HepG2 (cell line): ENCODE data around the gene PIK3R4. TPM values are rescaled to one million over a fixed set of nuclear protein-coding genes. Genes with fewer than 3 reads are reported as not detected.

Experiments used
- ATAC-seq: fragments of 200-7000 bp; cut with Tn5 transposase; 3 replicates; pipeline ENCODE4 v1.9.1; 2020; ENCODE audit warnings: mild to moderate bottlenecking, moderate library complexity
- BruUV-seq: library from RNA; stranded (reverse); fragments of 400-500 nt; replicated peaks from 2 replicates; lab custom pipeline; 2021; lab: Mats Ljungman, UMichigan
- CTCF ChIA-PET: fragments of 300-600 bp; formaldehyde crosslinking; extraction: SDS; loops from one replicate; lab custom pipeline; 2021; ENCODE audit warnings: low total read pairs, inconsistent platforms, low intra/inter-chr PET ratio; lab: Yijun Ruan, JAX
- POLR2A ChIA-PET: fragments of 350-600 bp; sonication (Branson Sonifier 250); formaldehyde crosslinking; loops from one replicate; lab custom pipeline; 2020; ENCODE audit warnings: antibody characterized with exemption, inconsistent platforms; lab: Yijun Ruan, JAX
- DNase-seq: peaks from one replicate; pipeline ENCODE4 v3.0.0-alpha.2; 2015; ENCODE audit warnings: low spot score
- FAIRE-seq: peaks from 3 replicates; lab custom pipeline; 2011; peaks lifted over from hg19 to GRCh38; lab: Jason Lieb, UNC
- H2AFZ ChIP-seq: one replicate; pipeline ENCODE4 v1.6.1; 2011; ENCODE audit warnings: low read length, inconsistent platforms
- H3K27ac ChIP-seq: fragments of 300-600 bp; 3 replicates; pipeline ENCODE4 v1.8.0; 2011; ENCODE audit warnings: mixed run types, mild to moderate bottlenecking, mixed read lengths, low read length, inconsistent platforms; ENCODE audit not compliant: insufficient read depth; ENCODE audit errors: extremely low read length
- H3K27me3 ChIP-seq, 2 experiments: fragments of 200-600 bp in 1 of 2; 2 replicates in 1 of 2; 3 replicates in 1 of 2; pipeline versions ENCODE4 v1.6.0 to v1.8.0; 2011; ENCODE audit warnings: low read length in 2 of 2, mild to moderate bottlenecking in 2 of 2, moderate library complexity in 2 of 2, inconsistent platforms in 1 of 2; ENCODE audit not compliant: insufficient read depth in 2 of 2, control insufficient read depth in 1 of 2
- H3K36me3 ChIP-seq, 2 experiments: fragments of 200-600 bp in 1 of 2; replicated peaks in 1 of 2; 2 replicates in 1 of 2; 3 replicates in 1 of 2; pipeline versions ENCODE4 v1.5.1 to v1.8.0; 2011; ENCODE audit warnings: low read length in 2 of 2, inconsistent platforms in 1 of 2; ENCODE audit not compliant: insufficient read depth in 2 of 2, control insufficient read depth in 1 of 2
- H3K4me1 ChIP-seq: 2 replicates; pipeline ENCODE4 v1.5.1; 2012; ENCODE audit warnings: low read length, inconsistent platforms; ENCODE audit not compliant: insufficient read depth
- H3K4me2 ChIP-seq: 2 replicates; pipeline ENCODE4 v1.6.0; 2011; ENCODE audit warnings: low read depth, low read length, inconsistent platforms
- H3K4me3 ChIP-seq, 3 experiments: fragments of 200-600 bp in 1 of 3; sonication (generic), shearing (Covaris generic) in 1 of 3; replicated peaks in 1 of 3; 2 replicates each; pipeline ENCODE4 v1.5.1; 2011 to 2016; ENCODE audit warnings: low read length in 3 of 3, inconsistent platforms in 2 of 3, low read depth in 2 of 3, mild to moderate bottlenecking in 2 of 3, control low read depth in 1 of 3, mixed read lengths in 1 of 3; ENCODE audit not compliant: insufficient read depth in 1 of 3
- H3K79me2 ChIP-seq: one replicate; pipeline ENCODE4 v1.6.1; 2011; ENCODE audit warnings: low read length, inconsistent platforms; ENCODE audit not compliant: insufficient read depth
- H3K9ac ChIP-seq: 2 replicates; pipeline ENCODE4 v1.6.0; 2011; ENCODE audit warnings: mild to moderate bottlenecking, low read depth, low read length, inconsistent platforms; ENCODE audit not compliant: insufficient read depth
- H3K9me3 ChIP-seq: 2 replicates; pipeline ENCODE4 v1.5.1; 2012; ENCODE audit warnings: mild to moderate bottlenecking, low read length
- H4K20me1 ChIP-seq: 2 replicates; pipeline ENCODE4 v1.6.0; 2011; ENCODE audit warnings: inconsistent platforms, mild to moderate bottlenecking, low read length, moderate library complexity; ENCODE audit not compliant: insufficient read depth
- ASH2L ChIP-seq: fragments of 300-600, 200-600 bp; sonication (generic); IDR thresholded peaks from 2 replicates; pipeline ENCODE4 v1.7.0; 2017; ENCODE audit warnings: low read depth, mild to moderate bottlenecking, moderate library complexity, mixed read lengths, low read length; ENCODE audit not compliant: insufficient read length
- RFX3 ChIP-seq: IDR thresholded peaks from 2 replicates; pipeline ENCODE4 v1.6.1; 2016; ENCODE audit warnings: missing biosample characterization, missing genetic modification reagents
- SALL2 ChIP-seq: sonication (generic); formaldehyde crosslinking; IDR thresholded peaks from 2 replicates; pipeline ENCODE4 v1.8.1; 2023; ENCODE audit warnings: mild to moderate bottlenecking, missing genetic modification reagents, inconsistent platforms
- SMAD1 ChIP-seq: sonication (generic); formaldehyde crosslinking; IDR thresholded peaks from 2 replicates; pipeline ENCODE4 v1.4.0; 2020; ENCODE audit warnings: missing genetic modification reagents, low read depth, mild to moderate bottlenecking, borderline replicate concordance
- SP4 ChIP-seq: sonication (generic); formaldehyde crosslinking; IDR thresholded peaks from 2 replicates; pipeline ENCODE4 v1.8.1; 2023; ENCODE audit warnings: mild to moderate bottlenecking, missing genetic modification reagents
- ZNF256 ChIP-seq: sonication (generic); formaldehyde crosslinking; conservative IDR thresholded peaks from 2 replicates; pipeline ENCODE4 v1.4.0; 2020; ENCODE audit warnings: missing genetic modification reagents
- ZNF407 ChIP-seq: sonication (generic); formaldehyde crosslinking; IDR thresholded peaks from one replicate; pipeline ENCODE4 v1.5.1; 2020; ENCODE audit warnings: mild to moderate bottlenecking, missing genetic modification reagents; ENCODE audit errors: not compliant biosample characterization
- ZNF44 ChIP-seq: sonication (generic); formaldehyde crosslinking; IDR thresholded peaks from 2 replicates; pipeline ENCODE4 v1.5.1; 2020; ENCODE audit warnings: mild to moderate bottlenecking, missing genetic modification reagents
- ZNF703 ChIP-seq: sonication (generic); formaldehyde crosslinking; IDR thresholded peaks from 2 replicates; pipeline ENCODE4 v1.5.1; 2020; ENCODE audit warnings: missing genetic modification reagents, mild to moderate bottlenecking, moderate library complexity, borderline replicate concordance
- WGBS: methylation state at CpG from one replicate; pipeline ENCODE4 v1.1.6; 2017; ENCODE audit warnings: low lambda C conversion rate; 5-methylcytosine and 5-hydroxymethylcytosine counted together
- in situ Hi-C: cut with HindIII; loops from 2 replicates; pipeline ENCODE4 v1.10.0; 2017; ENCODE audit warnings: low pct_unique_long_range_greater_than_20kb; ENCODE audit not compliant: extremely low pct_ligation_motif_present
- intact Hi-C: fragments of 100-400 bp; cut with micrococcal nuclease; formaldehyde crosslinking; loops from one replicate; pipeline ENCODE4 v1.10.0; 2022; ENCODE audit not compliant: unreplicated experiment
- polyA plus RNA-seq, 8 experiments: library from polyadenylated mRNA; depleted of rRNA in 3 of 8; stranded (reverse) in 7 of 8; unstranded in 1 of 8; fragments of >200 nt; fragmentation: Illumina TruSeq in 4 of 8; extraction: Trizol in 4 of 8; gene quantifications; 2 replicates each; pipeline versions ENCODE4 v1.2.1 to v1.2.3, GENCODE V29; 2011 to 2016; ENCODE audit warnings: low read depth in 4 of 8, missing spikeins in 1 of 8, mixed read lengths in 1 of 8; ENCODE audit not compliant: insufficient read depth in 1 of 8
- total RNA-seq, 5 experiments: library from RNA; depleted of rRNA; stranded (reverse); fragments of >200 nt; fragmentation: Illumina TruSeq; extraction: Trizol; gene quantifications; 2 replicates each; pipeline ENCODE4 v1.2.3, GENCODE V29; 2016; ENCODE audit warnings: low read depth in 1 of 5
- TF ChIP-seq, protein P1 (sequence below): IDR thresholded peaks from 2 replicates; pipeline ENCODE4 v1.6.1; 2016; ENCODE audit warnings: mild to moderate bottlenecking, missing biosample characterization, missing genetic modification reagents
- TF ChIP-seq, protein P2 (sequence below): IDR thresholded peaks from 2 replicates; pipeline ENCODE4 v1.6.1; 2016; ENCODE audit warnings: low read depth, missing genetic modification reagents, missing compliant biosample characterization

Gene PIK3R4
- total and polyA plus RNA-seq, 2 of the 13 experiments (the other 11 are each of a cell fraction or from before 2014, with no cell fraction given) = 22.4 to 26.0 TPM

- Histone ChIP-seq H3K36me3 (no peaks in the 10 kb centered on the region), H3K9me3 (no peaks in the 10 kb centered on the region), H3K4me3 (no peak overlapping the region), H3K4me1 (no peaks in the 10 kb centered on the region), H3K4me2 (no peak overlapping the region), H3K9ac (no peak overlapping the region), H2AFZ (no peak overlapping the region), H4K20me1 (no peaks in the 10 kb centered on the region), H3K27me3 (no peaks in the 10 kb centered on the region), H3K79me2 (no peaks in the 10 kb centered on the region), H3K27ac (no peak overlapping the region)
- in situ Hi-C loops (no loop called here), intact Hi-C loops (no loop called here)
- ATAC-seq (no peak), DNase-seq (no peak), FAIRE-seq (no peak)
- 82% methylated on average over 1 of the region's 1 CpG for WGBS
- POLR2A ChIA-PET = no interaction called here
- BruUV-seq = no TSS peak
- CTCF ChIA-PET = no interaction called here
- TF ChIP-seq, protein P1, sequence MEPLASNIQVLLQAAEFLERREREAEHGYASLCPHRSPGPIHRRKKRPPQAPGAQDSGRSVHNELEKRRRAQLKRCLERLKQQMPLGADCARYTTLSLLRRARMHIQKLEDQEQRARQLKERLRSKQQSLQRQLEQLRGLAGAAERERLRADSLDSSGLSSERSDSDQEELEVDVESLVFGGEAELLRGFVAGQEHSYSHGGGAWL (CRISPR knock-in tag) = no peak
- TF ChIP-seq SALL2 (CRISPR knock-in tag) (no peak), ASH2L (no peak), RFX3 (CRISPR knock-in tag) (no peak), ZNF407 (CRISPR knock-in tag) (no peak), SMAD1 (CRISPR knock-in tag) (no peak), ZNF256 (CRISPR knock-in tag) (no peak), SP4 (CRISPR knock-in tag) (no peak), ZNF44 (CRISPR knock-in tag) (no peak), ZNF703 (CRISPR knock-in tag) (no peak)
- TF ChIP-seq, protein P2, sequence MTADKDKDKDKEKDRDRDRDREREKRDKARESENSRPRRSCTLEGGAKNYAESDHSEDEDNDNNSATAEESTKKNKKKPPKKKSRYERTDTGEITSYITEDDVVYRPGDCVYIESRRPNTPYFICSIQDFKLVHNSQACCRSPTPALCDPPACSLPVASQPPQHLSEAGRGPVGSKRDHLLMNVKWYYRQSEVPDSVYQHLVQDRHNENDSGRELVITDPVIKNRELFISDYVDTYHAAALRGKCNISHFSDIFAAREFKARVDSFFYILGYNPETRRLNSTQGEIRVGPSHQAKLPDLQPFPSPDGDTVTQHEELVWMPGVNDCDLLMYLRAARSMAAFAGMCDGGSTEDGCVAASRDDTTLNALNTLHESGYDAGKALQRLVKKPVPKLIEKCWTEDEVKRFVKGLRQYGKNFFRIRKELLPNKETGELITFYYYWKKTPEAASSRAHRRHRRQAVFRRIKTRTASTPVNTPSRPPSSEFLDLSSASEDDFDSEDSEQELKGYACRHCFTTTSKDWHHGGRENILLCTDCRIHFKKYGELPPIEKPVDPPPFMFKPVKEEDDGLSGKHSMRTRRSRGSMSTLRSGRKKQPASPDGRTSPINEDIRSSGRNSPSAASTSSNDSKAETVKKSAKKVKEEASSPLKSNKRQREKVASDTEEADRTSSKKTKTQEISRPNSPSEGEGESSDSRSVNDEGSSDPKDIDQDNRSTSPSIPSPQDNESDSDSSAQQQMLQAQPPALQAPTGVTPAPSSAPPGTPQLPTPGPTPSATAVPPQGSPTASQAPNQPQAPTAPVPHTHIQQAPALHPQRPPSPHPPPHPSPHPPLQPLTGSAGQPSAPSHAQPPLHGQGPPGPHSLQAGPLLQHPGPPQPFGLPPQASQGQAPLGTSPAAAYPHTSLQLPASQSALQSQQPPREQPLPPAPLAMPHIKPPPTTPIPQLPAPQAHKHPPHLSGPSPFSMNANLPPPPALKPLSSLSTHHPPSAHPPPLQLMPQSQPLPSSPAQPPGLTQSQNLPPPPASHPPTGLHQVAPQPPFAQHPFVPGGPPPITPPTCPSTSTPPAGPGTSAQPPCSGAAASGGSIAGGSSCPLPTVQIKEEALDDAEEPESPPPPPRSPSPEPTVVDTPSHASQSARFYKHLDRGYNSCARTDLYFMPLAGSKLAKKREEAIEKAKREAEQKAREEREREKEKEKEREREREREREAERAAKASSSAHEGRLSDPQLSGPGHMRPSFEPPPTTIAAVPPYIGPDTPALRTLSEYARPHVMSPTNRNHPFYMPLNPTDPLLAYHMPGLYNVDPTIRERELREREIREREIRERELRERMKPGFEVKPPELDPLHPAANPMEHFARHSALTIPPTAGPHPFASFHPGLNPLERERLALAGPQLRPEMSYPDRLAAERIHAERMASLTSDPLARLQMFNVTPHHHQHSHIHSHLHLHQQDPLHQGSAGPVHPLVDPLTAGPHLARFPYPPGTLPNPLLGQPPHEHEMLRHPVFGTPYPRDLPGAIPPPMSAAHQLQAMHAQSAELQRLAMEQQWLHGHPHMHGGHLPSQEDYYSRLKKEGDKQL (CRISPR knock-in tag) = no peak
These were observed 84.1 kb downstream of the PIK3R4 start for GRCh38 chr3:130662501-130662996.
